B cell (primary cell): ENCODE measurements around the gene STXBP1. TPM values are rescaled to one million over a fixed set of nuclear protein-coding genes. Genes with fewer than 3 reads are reported as not detected.

ENCODE experiments used
- ATAC-seq: fragments of 200-7000 bp; cut with Tn5 transposase; one replicate; pipeline ENCODE4 v1.10.0; 2021; ENCODE audit warnings: low read depth, mild to moderate bottlenecking, moderate number of reproducible peaks, moderate library complexity
- CTCF ChIA-PET: fragments of 350-600 bp; sonication (Branson Sonifier 250); formaldehyde crosslinking; loops from one replicate; lab custom pipeline; 2021; ENCODE audit warnings: antibody characterized with exemption, inconsistent platforms; lab: Charles Lee
- POLR2A ChIA-PET: fragments of 350-600 bp; sonication (Branson Sonifier 250); formaldehyde crosslinking; loops from one replicate; lab custom pipeline; 2021; ENCODE audit warnings: antibody characterized with exemption; lab: Charles Lee
- DNase-seq: peaks from one replicate; pipeline ENCODE4 v3.0.0; 2013
- H2AFZ ChIP-seq: 2 replicates; pipeline ENCODE4 v1.6.1; 2012; ENCODE audit warnings: mild to moderate bottlenecking, low read depth, low read length; ENCODE audit not compliant: insufficient read depth, poor library complexity, severe bottlenecking
- H3K27ac ChIP-seq, 2 donors: 1 replicate in 1 of 2; 2 replicates in 1 of 2; pipeline ENCODE4 v1.5.1; 2012 to 2013; ENCODE audit warnings: low read length in 2 of 2, mild to moderate bottlenecking in 2 of 2, moderate library complexity in 1 of 2
- H3K27me3 ChIP-seq, 4 experiments: fragments of 200-600 bp in 1 of 4; sonication (generic) in 1 of 4; replicated peaks in 1 of 4; 1 replicate in 2 of 4; 2 replicates in 2 of 4; pipeline versions ENCODE4 v1.6.1 to v1.7.0; 2013 to 2016; ENCODE audit warnings: low read length in 3 of 4, mild to moderate bottlenecking in 2 of 4, mixed read lengths in 1 of 4, moderate library complexity in 1 of 4; ENCODE audit not compliant: insufficient read depth in 4 of 4, control insufficient read depth in 3 of 4; ENCODE audit errors: control extremely low read depth in 1 of 4
- H3K36me3 ChIP-seq, 2 experiments: replicated peaks in 1 of 2; 1 replicate in 1 of 2; 2 replicates in 1 of 2; pipeline versions ENCODE4 v1.6.1 to v1.7.1; 2013; ENCODE audit warnings: low read length in 1 of 2; ENCODE audit not compliant: insufficient read depth in 2 of 2, control insufficient read depth in 1 of 2; ENCODE audit errors: control extremely low read depth in 1 of 2, extremely low read depth in 1 of 2
- H3K4me1 ChIP-seq, 2 donors: fragments of 200-600 bp in 1 of 2; sonication (generic) in 1 of 2; 1 replicate in 1 of 2; 2 replicates in 1 of 2; pipeline versions ENCODE4 v1.5.1 to v1.6.1; 2013 to 2017; ENCODE audit warnings: low read length in 2 of 2; ENCODE audit not compliant: control insufficient read depth in 2 of 2, insufficient read depth in 2 of 2
- H3K4me2 ChIP-seq: replicated peaks from 2 replicates; pipeline ENCODE3; 2012; ENCODE audit warnings: mild to moderate bottlenecking, low read depth, low read length; ENCODE audit not compliant: poor library complexity, severe bottlenecking
- H3K4me3 ChIP-seq, 5 experiments: fragments of 200-600 bp in 1 of 5; sonication (generic) in 1 of 5; 1 replicate in 3 of 5; 2 replicates in 2 of 5; pipeline versions ENCODE4 v1.5.1 to v1.7.0; 2011 to 2016; ENCODE audit warnings: low read length in 4 of 5, mild to moderate bottlenecking in 4 of 5, low read depth in 2 of 5, control low read depth in 1 of 5, moderate library complexity in 1 of 5; ENCODE audit not compliant: insufficient read depth in 1 of 5; ENCODE audit errors: control extremely low read depth in 1 of 5, extremely low read depth in 1 of 5
- H3K79me2 ChIP-seq: fragments of 200-600 bp; sonication (generic); one replicate; pipeline ENCODE4 v1.6.0; 2016; ENCODE audit warnings: low read length; ENCODE audit not compliant: control insufficient read depth, insufficient read depth
- H3K9ac ChIP-seq: fragments of 200-600 bp; sonication (generic); 2 replicates; pipeline ENCODE4 v1.6.1; 2017; ENCODE audit warnings: mild to moderate bottlenecking, low read length, moderate library complexity
- H3K9me3 ChIP-seq, 3 donors: one replicate each; pipeline versions ENCODE4 v1.6.1 to v1.7.1; 2013; ENCODE audit warnings: low read length in 2 of 3; ENCODE audit not compliant: control insufficient read depth in 2 of 3, insufficient read depth in 1 of 3; ENCODE audit errors: control extremely low read depth in 1 of 3
- H4K20me1 ChIP-seq: 2 replicates; pipeline ENCODE4 v1.6.0; 2012; ENCODE audit warnings: mild to moderate bottlenecking, low read length; ENCODE audit not compliant: insufficient read depth, control insufficient read depth, poor library complexity, severe bottlenecking
- H3K27ac Mint-ChIP-seq: one replicate; pipeline ENCODE4 v1.8.0; 2021; ENCODE audit warnings: mixed read lengths
- H3K27me3 Mint-ChIP-seq: one replicate; pipeline ENCODE4 v1.8.0; 2021; ENCODE audit warnings: mixed read lengths
- H3K4me1 Mint-ChIP-seq: one replicate; pipeline ENCODE4 v1.8.0; 2021; ENCODE audit warnings: mixed read lengths
- H3K4me3 Mint-ChIP-seq: one replicate; pipeline ENCODE4 v1.8.0; 2021; ENCODE audit warnings: mixed read lengths
- H3K9me3 Mint-ChIP-seq: one replicate; pipeline ENCODE4 v1.8.0; 2022; ENCODE audit warnings: mixed read lengths; ENCODE audit not compliant: insufficient read depth
- EZH2 ChIP-seq: IDR thresholded peaks from 2 replicates; pipeline ENCODE4 v1.6.1; 2012; ENCODE audit warnings: borderline replicate concordance, low read depth, mild to moderate bottlenecking, moderate library complexity, low read length; ENCODE audit not compliant: insufficient read depth, poor library complexity, severe bottlenecking
- WGBS: methylation state at CpG from one replicate; pipeline ENCODE4 v1.1.5; 2013; ENCODE audit warnings: missing lambda C conversion rate; ENCODE audit not compliant: insufficient coverage; 5-methylcytosine and 5-hydroxymethylcytosine counted together
- intact Hi-C: fragments of 100-400 bp; cut with micrococcal nuclease; formaldehyde crosslinking; loops from one replicate; pipeline ENCODE4 v1.10.0; 2022
- polyA plus RNA-seq: library from polyadenylated mRNA; depleted of rRNA; stranded (reverse); fragments of >200 nt; gene quantifications from 2 replicates; pipeline ENCODE4 v1.2.3, GENCODE V29; 2012
- total RNA-seq, 2 donors: library from RNA; stranded (reverse); fragments of 120-200 nt in 1 of 2; gene quantifications; 1 replicate in 1 of 2; 2 replicates in 1 of 2; pipeline versions ENCODE4 v1.2.3 to v1.2.4, GENCODE V29; 2013 to 2022
- TF ChIP-seq, protein P1 (sequence below): fragments of 200-600 bp; IDR thresholded peaks from one replicate; pipeline ENCODE4 v1.8.0; 2022; ENCODE audit warnings: antibody characterized with exemption, mild to moderate bottlenecking

The STXBP1 gene
- total and polyA plus RNA-seq, 2 donors (not counting 1 experiment from before 2014, with no cell fraction given), result 0.62 TPM; not detected in 1

DNA sequence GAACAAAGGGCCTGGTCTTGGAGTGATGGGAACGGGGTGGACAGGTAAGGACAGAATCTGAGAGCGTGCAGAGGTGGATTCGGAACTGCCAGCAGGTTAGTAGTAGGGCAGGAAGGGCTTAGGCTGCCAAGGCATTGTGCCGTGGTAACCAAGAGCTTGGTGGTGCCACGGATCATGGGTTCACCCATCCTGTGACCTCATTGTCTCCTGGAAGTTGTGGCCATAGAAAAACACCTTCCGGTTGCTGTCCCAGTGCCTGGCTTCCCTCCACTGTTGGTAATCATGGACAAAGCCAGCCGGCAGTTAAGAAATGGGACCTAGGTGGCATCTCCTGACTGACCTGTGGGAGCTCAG is 52.2 kb downstream of the STXBP1 start:
- TF ChIP-seq, protein P1, sequence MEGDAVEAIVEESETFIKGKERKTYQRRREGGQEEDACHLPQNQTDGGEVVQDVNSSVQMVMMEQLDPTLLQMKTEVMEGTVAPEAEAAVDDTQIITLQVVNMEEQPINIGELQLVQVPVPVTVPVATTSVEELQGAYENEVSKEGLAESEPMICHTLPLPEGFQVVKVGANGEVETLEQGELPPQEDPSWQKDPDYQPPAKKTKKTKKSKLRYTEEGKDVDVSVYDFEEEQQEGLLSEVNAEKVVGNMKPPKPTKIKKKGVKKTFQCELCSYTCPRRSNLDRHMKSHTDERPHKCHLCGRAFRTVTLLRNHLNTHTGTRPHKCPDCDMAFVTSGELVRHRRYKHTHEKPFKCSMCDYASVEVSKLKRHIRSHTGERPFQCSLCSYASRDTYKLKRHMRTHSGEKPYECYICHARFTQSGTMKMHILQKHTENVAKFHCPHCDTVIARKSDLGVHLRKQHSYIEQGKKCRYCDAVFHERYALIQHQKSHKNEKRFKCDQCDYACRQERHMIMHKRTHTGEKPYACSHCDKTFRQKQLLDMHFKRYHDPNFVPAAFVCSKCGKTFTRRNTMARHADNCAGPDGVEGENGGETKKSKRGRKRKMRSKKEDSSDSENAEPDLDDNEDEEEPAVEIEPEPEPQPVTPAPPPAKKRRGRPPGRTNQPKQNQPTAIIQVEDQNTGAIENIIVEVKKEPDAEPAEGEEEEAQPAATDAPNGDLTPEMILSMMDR, result no peak
- no peak for TF ChIP-seq EZH2
- no peak overlapping the region for H3K4me3 Mint-ChIP-seq
- H4K20me1 ChIP-seq, result no peaks in the 10 kb centered on the region
- CTCF ChIA-PET, result no interaction called here
- no peak overlapping the region for H3K9ac ChIP-seq
- H3K27me3 Mint-ChIP-seq, result peaks cover 34% of the 10 kb centered on the region
- DNase-seq, result no peak
- no peaks in the 10 kb centered on the region for H3K9me3 ChIP-seq
- no peaks in the 10 kb centered on the region for H3K4me1 ChIP-seq
- H3K79me2 ChIP-seq, result no peaks in the 10 kb centered on the region
- H2AFZ ChIP-seq, result no peak overlapping the region
- H3K27ac ChIP-seq, result no peak overlapping the region
- no peak overlapping the region for H3K4me3 ChIP-seq
- POLR2A ChIA-PET, result no interaction called here
- no peak for ATAC-seq
- intact Hi-C loops, result no loop called here
- WGBS, result 90% methylated on average over 7 of the region's 7 CpGs
- peaks cover 0 to 15% (median 3%) of the 10 kb centered on the region in 4 experiments for H3K27me3 ChIP-seq
- H3K36me3 ChIP-seq, result no peaks in the 10 kb centered on the region
- H3K27ac Mint-ChIP-seq, result no peak overlapping the region
- no peaks in the 10 kb centered on the region for H3K4me1 Mint-ChIP-seq
- no peaks in the 10 kb centered on the region for H3K9me3 Mint-ChIP-seq
- H3K4me2 ChIP-seq, result no peak overlapping the region

DNA sequence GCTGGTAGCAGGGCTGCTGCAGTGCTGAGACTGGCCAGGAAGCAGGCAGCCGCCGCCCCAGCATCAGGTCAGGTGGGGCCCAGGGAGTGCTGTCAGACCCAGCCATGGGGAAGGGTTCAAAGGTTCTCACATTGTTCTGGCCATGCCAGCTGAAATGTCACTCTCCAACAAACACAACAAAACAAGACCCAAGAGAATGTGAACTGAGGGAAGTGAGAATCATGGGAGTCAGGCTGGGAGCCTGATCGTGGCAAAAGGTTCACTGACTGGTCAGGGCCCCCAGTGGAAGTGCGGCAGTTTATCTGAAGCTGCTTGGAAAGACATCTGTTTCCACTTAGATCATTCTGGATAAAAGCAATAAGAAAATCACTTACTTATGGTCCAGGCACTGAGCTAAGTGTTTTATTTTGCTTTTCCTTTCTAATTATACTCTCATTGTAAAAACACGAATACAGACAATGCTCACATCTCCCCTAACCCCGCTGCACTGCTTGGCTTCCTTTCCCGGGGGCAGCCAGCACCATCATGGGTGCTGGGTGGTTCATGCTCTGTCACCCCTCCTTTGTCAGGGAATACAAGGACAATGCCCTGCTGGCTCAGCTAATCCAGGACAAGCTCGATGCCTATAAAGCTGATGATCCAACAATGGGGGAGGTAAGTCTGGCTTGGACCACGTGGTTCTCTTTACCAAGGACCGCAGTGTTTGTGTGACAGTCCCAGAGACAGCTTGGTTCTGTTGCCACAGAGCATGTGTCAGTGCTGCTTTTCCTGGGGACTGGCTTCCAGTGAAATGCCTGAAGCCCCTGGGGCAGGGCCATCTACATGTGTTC is 52.8 kb downstream of the STXBP1 start:
- no peak overlapping the region for H2AFZ ChIP-seq
- no peaks in the 10 kb centered on the region for H3K4me1 ChIP-seq
- DNase-seq (no peak), ATAC-seq (no peak)
- Mint-ChIP-seq H3K4me1 (no peaks in the 10 kb centered on the region), H3K4me3 (no peak overlapping the region), H3K27me3 (peaks cover 29% of the 10 kb centered on the region), H3K27ac (no peak overlapping the region), H3K9me3 (no peaks in the 10 kb centered on the region)
- H3K36me3 ChIP-seq, result no peaks in the 10 kb centered on the region
- H3K4me2 ChIP-seq, result no peak overlapping the region
- H4K20me1 ChIP-seq, result no peaks in the 10 kb centered on the region
- 84% methylated on average over 10 of the region's 10 CpGs for WGBS
- H3K9ac ChIP-seq, result no peak overlapping the region
- H3K4me3 ChIP-seq, result no peak overlapping the region
- peaks cover 0 to 15% (median 3%) of the 10 kb centered on the region in 4 experiments for H3K27me3 ChIP-seq
- no peaks in the 10 kb centered on the region for H3K9me3 ChIP-seq
- intact Hi-C loops, result no loop called here
- CTCF ChIA-PET, result no interaction called here
- TF ChIP-seq, protein P1, result no peak
- no peak for TF ChIP-seq EZH2
- H3K27ac ChIP-seq, result no peak overlapping the region
- no peaks in the 10 kb centered on the region for H3K79me2 ChIP-seq
- POLR2A ChIA-PET, result no interaction called here
